H7 (cell line): ENCODE data around the gene ZNF280D. TPM values are rescaled to one million over a fixed set of nuclear protein-coding genes. Genes with fewer than 3 reads are reported as not detected.
A peak's percentile ranks its signal among the peaks of the same experiment; 100 is the strongest.

Experiments used
- DNase-seq: peaks from one replicate; pipeline ENCODE4 v3.0.0; 2012
- H3K27me3 ChIP-seq: 2 replicates; pipeline ENCODE4 v1.6.0; 2011; ENCODE audit warnings: mild to moderate bottlenecking, low read length; ENCODE audit not compliant: control insufficient read depth, insufficient read depth
- H3K36me3 ChIP-seq: replicated peaks from 2 replicates; pipeline ENCODE4 v1.5.1; 2011; ENCODE audit warnings: low read length; ENCODE audit not compliant: control insufficient read depth, insufficient read depth
- H3K4me3 ChIP-seq: 2 replicates; pipeline ENCODE4 v1.5.1; 2011; ENCODE audit warnings: low read depth, mild to moderate bottlenecking, control low read depth, low read length, moderate library complexity; ENCODE audit not compliant: insufficient read depth
- total RNA-seq: library from RNA; depleted of rRNA; stranded (reverse); fragments of >200 nt; shearing (Covaris generic); gene quantifications from 2 replicates; pipeline ENCODE4 v1.2.3, GENCODE V29; 2014

The ZNF280D gene
- total RNA-seq, 1 experiment from 2014 or later: 12.0 TPM

GRCh38 chr15:56735589-56735988 is 2.3 kb upstream of the ZNF280D start:
- no peak for DNase-seq
- H3K27me3 ChIP-seq: no peaks in the 10 kb centered on the region
- H3K36me3 ChIP-seq: no peaks in the 10 kb centered on the region

GRCh38 chr15:56734013-56734635 is 815 bp upstream of the ZNF280D start:
- DNase-seq: no peak
- no peaks in the 10 kb centered on the region for H3K27me3 ChIP-seq
- H3K4me3 ChIP-seq: no peak overlapping the region
- no peaks in the 10 kb centered on the region for H3K36me3 ChIP-seq

More at GRCh38 chr15:56735589-56735988, 2.3 kb upstream of the ZNF280D start:
- no peak overlapping the region for H3K4me3 ChIP-seq

GRCh38 chr15:56732886-56733135 is 498 bp downstream of the ZNF280D start:
- Histone ChIP-seq H3K36me3 (no peaks in the 10 kb centered on the region), H3K4me3 (peak overlapping the region; percentile 50)

GRCh38 chr15:56732135-56732885 is 999 bp downstream of the ZNF280D start:
- H3K27me3 ChIP-seq: no peaks in the 10 kb centered on the region
- no peaks in the 10 kb centered on the region for H3K36me3 ChIP-seq
- peak; percentile 22 for DNase-seq
- H3K4me3 ChIP-seq: peak overlapping the region; percentile 50

More at GRCh38 chr15:56732886-56733135, 498 bp downstream of the ZNF280D start:
- H3K27me3 ChIP-seq: no peaks in the 10 kb centered on the region
- no peak for DNase-seq

- Histone ChIP-seq H3K27me3 (no peaks in the 10 kb centered on the region), H3K36me3 (no peaks in the 10 kb centered on the region), H3K4me3 (no peak overlapping the region)
- no peak for DNase-seq
Measured at GRCh38 chr15:56731548-56731947, 1.8 kb downstream of the ZNF280D start.

GRCh38 chr15:56729561-56729960 is 3.7 kb downstream of the ZNF280D start:
- Histone ChIP-seq H3K27me3 (no peaks in the 10 kb centered on the region), H3K4me3 (no peak overlapping the region), H3K36me3 (no peaks in the 10 kb centered on the region)
- DNase-seq: no peak

- H3K36me3 ChIP-seq: no peaks in the 10 kb centered on the region
- no peaks in the 10 kb centered on the region for H3K27me3 ChIP-seq
- H3K4me3 ChIP-seq: no peak overlapping the region
- no peak for DNase-seq
Measured at GRCh38 chr15:56725386-56725785, 7.9 kb downstream of the ZNF280D start.

GRCh38 chr15:56724232-56724631 is 9.1 kb downstream of the ZNF280D start:
- Histone ChIP-seq H3K4me3 (no peak overlapping the region), H3K27me3 (no peaks in the 10 kb centered on the region), H3K36me3 (no peaks in the 10 kb centered on the region)
- DNase-seq: no peak

- no peaks in the 10 kb centered on the region for H3K36me3 ChIP-seq
Measured at GRCh38 chr15:56723787-56724186, 9.5 kb downstream of the ZNF280D start.

GRCh38 chr15:56719774-56720555 is 13.3 kb downstream of the ZNF280D start:
- no peak for DNase-seq
- no peaks in the 10 kb centered on the region for H3K27me3 ChIP-seq
- H3K36me3 ChIP-seq: no peaks in the 10 kb centered on the region
- no peak overlapping the region for H3K4me3 ChIP-seq

More at GRCh38 chr15:56723787-56724186, 9.5 kb downstream of the ZNF280D start:
- no peak for DNase-seq
- Histone ChIP-seq H3K27me3 (no peaks in the 10 kb centered on the region), H3K4me3 (no peak overlapping the region)

- H3K4me3 ChIP-seq: no peak overlapping the region
- DNase-seq: no peak
Measured at GRCh38 chr15:56719021-56719612, 14.2 kb downstream of the ZNF280D start.

GRCh38 chr15:56718560-56718959 is 14.7 kb downstream of the ZNF280D start:
- DNase-seq: no peak
- Histone ChIP-seq H3K4me3 (no peak overlapping the region), H3K36me3 (no peaks in the 10 kb centered on the region), H3K27me3 (no peaks in the 10 kb centered on the region)

More at GRCh38 chr15:56719021-56719612, 14.2 kb downstream of the ZNF280D start:
- Histone ChIP-seq H3K27me3 (no peaks in the 10 kb centered on the region), H3K36me3 (no peaks in the 10 kb centered on the region)

- Histone ChIP-seq H3K36me3 (no peaks in the 10 kb centered on the region), H3K27me3 (no peaks in the 10 kb centered on the region), H3K4me3 (no peak overlapping the region)
- no peak for DNase-seq
Measured at GRCh38 chr15:56716334-56716733, 17.0 kb downstream of the ZNF280D start.

- no peak for DNase-seq
- H3K4me3 ChIP-seq: no peak overlapping the region
- H3K36me3 ChIP-seq: no peaks in the 10 kb centered on the region
- no peaks in the 10 kb centered on the region for H3K27me3 ChIP-seq
Measured at GRCh38 chr15:56715220-56715619, 18.1 kb downstream of the ZNF280D start.
